K562 (cell line): ENCODE measurements around the gene HNRNPA3. TPM values are rescaled to one million over a fixed set of nuclear protein-coding genes. Genes with fewer than 3 reads are reported as not detected.
A peak's percentile ranks its signal among the peaks of the same experiment; 100 is the strongest.

ENCODE experiments used
- CCAR2 ChIP-seq: fragments of 200-400 bp; formaldehyde crosslinking; IDR thresholded peaks from 2 replicates; pipeline ENCODE4 v1.6.1; 2017; ENCODE audit warnings: mild to moderate bottlenecking, low read depth, low read length
- CHD1 ChIP-seq: fragments of 200-600 bp; sonication (generic); IDR thresholded peaks from one replicate; pipeline ENCODE4 v1.6.1; 2012; ENCODE audit warnings: mild to moderate bottlenecking, moderate library complexity, low read length, inconsistent platforms
- DNMT1 ChIP-seq: fragments of 450-650 bp; IDR thresholded peaks from 2 replicates; pipeline ENCODE4 v1.6.1; 2016; ENCODE audit warnings: antibody characterized with exemption, mild to moderate bottlenecking
- FOXA3 ChIP-seq, 2 experiments: fragments of 450-650 bp in 1 of 2; sonication (generic) in 1 of 2; formaldehyde crosslinking; IDR thresholded peaks in 1 of 2; conservative IDR thresholded peaks in 1 of 2; 2 replicates each; pipeline versions ENCODE4 v1.4.0 to v1.8.0; 2020 to 2022; ENCODE audit warnings: mild to moderate bottlenecking in 2 of 2, missing genetic modification reagents in 1 of 2
- FOXK1 ChIP-seq: sonication (generic); formaldehyde crosslinking; IDR thresholded peaks from 2 replicates; pipeline ENCODE4 v1.8.0; 2022; ENCODE audit warnings: missing genetic modification reagents, mild to moderate bottlenecking, borderline replicate concordance
- GABPB2 ChIP-seq: fragments of 250-450 bp; sonication (Bioruptor Pico); conservative IDR thresholded peaks from 2 replicates; pipeline ENCODE4 v1.5.1; 2021; ENCODE audit warnings: mild to moderate bottlenecking
- IRF9 ChIP-seq: fragments of 450-650 bp; IDR thresholded peaks from 2 replicates; pipeline ENCODE4 v1.6.1; 2016; ENCODE audit warnings: missing biosample characterization, missing genetic modification characterization
- KAT2B ChIP-seq: IDR thresholded peaks from one replicate; pipeline ENCODE4 v1.6.1; 2012; ENCODE audit warnings: low read depth, mild to moderate bottlenecking, control low read depth, inconsistent platforms, low read length, moderate library complexity
- MAFG ChIP-seq: fragments of 450-650 bp; conservative IDR thresholded peaks from 2 replicates; pipeline ENCODE4 v1.6.1; 2016; ENCODE audit warnings: missing genetic modification characterization, missing compliant biosample characterization
- MEF2A ChIP-seq: IDR thresholded peaks from 2 replicates; pipeline ENCODE4 v1.6.1; 2011; ENCODE audit warnings: low read depth, mild to moderate bottlenecking, low read length, moderate library complexity; ENCODE audit not compliant: control insufficient read depth
- MTA2 ChIP-seq: fragments of 450-650 bp; IDR thresholded peaks from 2 replicates; pipeline ENCODE4 v1.6.1; 2016; ENCODE audit warnings: low read depth
- MYC ChIP-seq, 2 experiments: fragments of 250-450 bp in 1 of 2; sonication (Bioruptor Pico) in 1 of 2; IDR thresholded peaks; 2 replicates each; pipeline versions ENCODE4 v1.5.1 to v1.6.1; 2012 to 2021; ENCODE audit warnings: low read depth in 2 of 2, borderline replicate concordance in 1 of 2, improper control_type of control experiment in 1 of 2, low read length in 1 of 2, mild to moderate bottlenecking in 1 of 2, moderate library complexity in 1 of 2
- NCOR1 ChIP-seq: fragments of 450-650 bp; IDR thresholded peaks from 2 replicates; pipeline ENCODE4 v1.6.1; 2016; ENCODE audit warnings: mild to moderate bottlenecking, moderate library complexity
- NR2C2 ChIP-seq, 2 experiments: fragments of 200-800 bp in 1 of 2; sonication (Bioruptor generic) in 1 of 2; sonication (generic) in 1 of 2; formaldehyde crosslinking in 1 of 2; IDR thresholded peaks; 2 replicates each; pipeline versions ENCODE4 v1.6.1 to v1.8.0; 2016 to 2022; ENCODE audit warnings: mild to moderate bottlenecking in 1 of 2, missing compliant biosample characterization in 1 of 2, missing genetic modification characterization in 1 of 2, missing genetic modification reagents in 1 of 2
- POLR2H ChIP-seq: IDR thresholded peaks from 2 replicates; pipeline ENCODE4 v1.6.1; 2016; ENCODE audit warnings: missing genetic modification characterization, low read depth, mild to moderate bottlenecking, control low read depth, missing compliant biosample characterization, moderate library complexity
- RHOXF2B ChIP-seq: fragments of 250-450 bp; sonication (Bioruptor Pico); conservative IDR thresholded peaks from 2 replicates; pipeline ENCODE4 v1.5.1; 2021
- SMARCA5 ChIP-seq: fragments of 450-650 bp; IDR thresholded peaks from 2 replicates; pipeline ENCODE4 v1.6.1; 2016
- SNRNP70 ChIP-seq: fragments of 200-400 bp; formaldehyde crosslinking; optimal IDR thresholded peaks from 2 replicates; pipeline ENCODE3; 2017; ENCODE audit warnings: low read depth, low read length
- TCFL5 ChIP-seq: fragments of 250-450 bp; sonication (Bioruptor Pico); conservative IDR thresholded peaks from 2 replicates; pipeline ENCODE4 v1.6.1; 2021; ENCODE audit warnings: mild to moderate bottlenecking, moderate library complexity, matching md5 sums
- U2AF1 ChIP-seq: fragments of 200-400 bp; formaldehyde crosslinking; optimal IDR thresholded peaks from 2 replicates; pipeline ENCODE3; 2017; ENCODE audit warnings: mild to moderate bottlenecking, low read depth, low read length, moderate library complexity
- ZFP1 ChIP-seq: fragments of 450-650 bp; formaldehyde crosslinking; IDR thresholded peaks from 2 replicates; pipeline ENCODE4 v1.4.0; 2020; ENCODE audit warnings: mild to moderate bottlenecking, mixed read lengths
- ZNF12 ChIP-seq: sonication (generic); formaldehyde crosslinking; IDR thresholded peaks from 2 replicates; pipeline ENCODE4 v1.4.0; 2020; ENCODE audit warnings: mild to moderate bottlenecking, missing genetic modification reagents
- ZNF239 ChIP-seq: fragments of 250-450 bp; sonication (Bioruptor Pico); IDR thresholded peaks from 2 replicates; pipeline ENCODE4 v1.4.0; 2020; ENCODE audit warnings: mild to moderate bottlenecking
- polyA plus RNA-seq, 8 experiments: library from polyadenylated mRNA; depleted of rRNA in 4 of 8; stranded (reverse) in 5 of 8; unstranded in 3 of 8; fragments of >200 nt; fragmentation: Nextera tagmentation in 2 of 8; fragmentation: Illumina TruSeq in 1 of 8; extraction: Ambion mirVana in 2 of 8; extraction: Trizol in 1 of 8; gene quantifications; 2 replicates each; pipeline versions ENCODE4 v1.2.1 to v1.2.3, GENCODE V29; 2011 to 2014; ENCODE audit warnings: inconsistent platforms in 1 of 8, missing spikeins in 1 of 8
- total RNA-seq, 7 experiments: library from RNA; depleted of rRNA in 6 of 7; stranded (reverse); fragments of >200 nt in 6 of 7; fragmentation: Illumina TruSeq in 2 of 7; extraction: Trizol in 2 of 7; gene quantifications; 2 replicates each; pipeline versions ENCODE4 v1.2.1 to v1.2.3, GENCODE V29; 2011 to 2021; ENCODE audit warnings: low replicate concordance in 1 of 7
- TF ChIP-seq, protein P1 (sequence below): sonication (generic); formaldehyde crosslinking; IDR thresholded peaks from 2 replicates; pipeline ENCODE4 v1.8.0; 2022; ENCODE audit warnings: mild to moderate bottlenecking, missing genetic modification reagents

Gene HNRNPA3
- total and polyA plus RNA-seq, 9 of the 15 experiments (the other 6 are each of a cell fraction or from before 2014, with no cell fraction given), result 72.8 to 428 (median 192) TPM

GRCh38 chr2:177263451-177264208 is 51.0 kb downstream of the HNRNPA3 start (continued):
- TF ChIP-seq NR2C2 (CRISPR knock-in tag; IDR thresholded peaks at IDR 0.05), result peak; percentile 74; the same call in 1 of the 2 replicates
- TF ChIP-seq NR2C2 (tag; IDR thresholded peaks at IDR 0.05), result peak; percentile 49; the same call in 1 of the 2 replicates
- TF ChIP-seq ZFP1 (CRISPR knock-in tag), result no peak
- peak; percentile 98 for TF ChIP-seq FOXK1 (CRISPR knock-in tag)
- TF ChIP-seq, protein P1, sequence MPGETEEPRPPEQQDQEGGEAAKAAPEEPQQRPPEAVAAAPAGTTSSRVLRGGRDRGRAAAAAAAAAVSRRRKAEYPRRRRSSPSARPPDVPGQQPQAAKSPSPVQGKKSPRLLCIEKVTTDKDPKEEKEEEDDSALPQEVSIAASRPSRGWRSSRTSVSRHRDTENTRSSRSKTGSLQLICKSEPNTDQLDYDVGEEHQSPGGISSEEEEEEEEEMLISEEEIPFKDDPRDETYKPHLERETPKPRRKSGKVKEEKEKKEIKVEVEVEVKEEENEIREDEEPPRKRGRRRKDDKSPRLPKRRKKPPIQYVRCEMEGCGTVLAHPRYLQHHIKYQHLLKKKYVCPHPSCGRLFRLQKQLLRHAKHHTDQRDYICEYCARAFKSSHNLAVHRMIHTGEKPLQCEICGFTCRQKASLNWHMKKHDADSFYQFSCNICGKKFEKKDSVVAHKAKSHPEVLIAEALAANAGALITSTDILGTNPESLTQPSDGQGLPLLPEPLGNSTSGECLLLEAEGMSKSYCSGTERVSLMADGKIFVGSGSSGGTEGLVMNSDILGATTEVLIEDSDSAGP (CRISPR knock-in tag), result no peak
- TF ChIP-seq SMARCA5, result peak; percentile 85; the same call in 1 of the 2 replicates
- peak; percentile 99 for TF ChIP-seq IRF9 (tag)
- peak; percentile 56 for TF ChIP-seq NCOR1
- TF ChIP-seq MAFG, result peak; percentile 81
- peak; percentile 97 for TF ChIP-seq MYC (IDR thresholded peaks at IDR 0.05; ENCODE audit: low read depth, low read length)
- peak; percentile 97 for TF ChIP-seq MYC (CRISPR knock-in tag; IDR thresholded peaks at IDR 0.05; ENCODE audit: borderline replicate concordance, low read depth)
- TF ChIP-seq KAT2B, result peak; percentile 62
- peak; percentile 61; the same call in 1 of the 2 replicates for TF ChIP-seq MEF2A
- TF ChIP-seq ZNF12 (CRISPR knock-in tag), result peak; percentile 32
- peak; percentile 93 for TF ChIP-seq U2AF1
- peak; percentile 72; the same call in 1 of the 2 replicates for TF ChIP-seq ZNF239 (CRISPR knock-in tag)
- TF ChIP-seq CHD1, result peak; percentile 96
- TF ChIP-seq DNMT1, result no peak
- no peak for TF ChIP-seq CCAR2
- TF ChIP-seq MTA2, result no peak
- no peak for TF ChIP-seq GABPB2 (CRISPR knock-in tag)
- peak in 1 of 2 experiments; percentile 63; a peak in 1 of 4 replicates for TF ChIP-seq FOXA3 (CRISPR knock-in tag; conservative IDR thresholded peaks at IDR 0.05 in 1 of 2, IDR thresholded peaks at IDR 0.05 in 1 of 2)
- TF ChIP-seq TCFL5 (CRISPR knock-in tag), result no peak
- TF ChIP-seq SNRNP70, result no peak
- no peak for TF ChIP-seq RHOXF2B (CRISPR knock-in tag)
- TF ChIP-seq POLR2H, result 0 out of 2 replicates have a peak, but pooled peaks have one; percentile 11
